Neuronal stem cell (in vitro differentiated cells): ENCODE data around the gene PAPPA.

Experiments
- DNase-seq: peaks from one replicate; pipeline ENCODE4 v3.0.0-alpha.2; 2013; ENCODE audit warnings: low spot score
- H2AFZ ChIP-seq: one replicate; pipeline ENCODE4 v1.6.1; 2013; ENCODE audit warnings: mild to moderate bottlenecking, low read length, inconsistent platforms
- H2AK5ac ChIP-seq: 2 replicates; pipeline ENCODE4 v1.6.1; 2013; ENCODE audit warnings: low read depth, mild to moderate bottlenecking, inconsistent platforms, low read length, moderate library complexity, mixed read lengths
- H2BK120ac ChIP-seq: 2 replicates; pipeline ENCODE4 v1.6.1; 2013; ENCODE audit warnings: low read depth, mild to moderate bottlenecking, inconsistent platforms, low read length, moderate library complexity, mixed read lengths
- H2BK12ac ChIP-seq: one replicate; pipeline ENCODE4 v1.6.1; 2013; ENCODE audit warnings: low read length, inconsistent platforms
- H2BK15ac ChIP-seq: 2 replicates; pipeline ENCODE4 v1.6.1; 2013; ENCODE audit warnings: mild to moderate bottlenecking, low read length, inconsistent platforms, mixed read lengths
- H2BK5ac ChIP-seq: one replicate; pipeline ENCODE4 v1.6.1; 2013; ENCODE audit warnings: inconsistent platforms, mild to moderate bottlenecking, low read length, moderate library complexity
- H3K14ac ChIP-seq: one replicate; pipeline ENCODE4 v1.6.1; 2013; ENCODE audit warnings: low read length, inconsistent platforms
- H3K18ac ChIP-seq: 2 replicates; pipeline ENCODE4 v1.6.1; 2013; ENCODE audit warnings: low read length, inconsistent platforms
- H3K23ac ChIP-seq: 2 replicates; pipeline ENCODE4 v1.6.1; 2013; ENCODE audit warnings: low read depth, mild to moderate bottlenecking, mixed read lengths, low read length, inconsistent platforms; ENCODE audit not compliant: poor library complexity
- H3K27ac ChIP-seq: replicated peaks from 3 replicates; pipeline ENCODE4 v1.5.1; 2013; ENCODE audit warnings: low read length, inconsistent platforms
- H3K27me3 ChIP-seq, 3 experiments: 2 replicates each; pipeline ENCODE4 v1.6.1; 2013; ENCODE audit warnings: low read length in 3 of 3, mild to moderate bottlenecking in 2 of 3, inconsistent platforms in 1 of 3, low read depth in 1 of 3, mixed read lengths in 1 of 3, moderate library complexity in 1 of 3; ENCODE audit not compliant: control insufficient read depth in 3 of 3, insufficient read depth in 3 of 3
- H3K36me3 ChIP-seq, 2 donors: replicated peaks in 1 of 2; 2 replicates each; pipeline ENCODE4 v1.6.1; 2013; ENCODE audit warnings: low read length in 2 of 2; ENCODE audit not compliant: control insufficient read depth in 2 of 2, insufficient read depth in 2 of 2
- H3K4ac ChIP-seq: 2 replicates; pipeline ENCODE4 v1.6.1; 2013; ENCODE audit warnings: inconsistent platforms, mild to moderate bottlenecking, low read length, moderate library complexity
- H3K4me1 ChIP-seq, 2 donors: 1 replicate in 1 of 2; 2 replicates in 1 of 2; pipeline ENCODE4 v1.6.1; 2013; ENCODE audit warnings: low read length in 2 of 2, low read depth in 1 of 2; ENCODE audit not compliant: control insufficient read depth in 2 of 2, insufficient read depth in 1 of 2
- H3K4me2 ChIP-seq: one replicate; pipeline ENCODE4 v1.6.1; 2013; ENCODE audit warnings: mild to moderate bottlenecking, low read length, inconsistent platforms; ENCODE audit not compliant: insufficient read depth, poor library complexity, severe bottlenecking
- H3K4me3 ChIP-seq, 2 donors: 2 replicates each; pipeline ENCODE4 v1.5.1; 2013; ENCODE audit warnings: low read length in 2 of 2, mild to moderate bottlenecking in 2 of 2, inconsistent platforms in 1 of 2, moderate library complexity in 1 of 2
- H3K79me1 ChIP-seq: one replicate; pipeline ENCODE4 v1.6.1; 2013; ENCODE audit warnings: low read depth, mild to moderate bottlenecking, inconsistent platforms, low read length, moderate library complexity
- H3K9ac ChIP-seq: one replicate; pipeline ENCODE4 v1.6.1; 2013; ENCODE audit warnings: mild to moderate bottlenecking, low read depth, low read length, inconsistent platforms; ENCODE audit not compliant: poor library complexity
- H3K9me3 ChIP-seq, 2 donors: replicated peaks in 1 of 2; 2 replicates each; pipeline versions ENCODE3 to v1.6.1; 2013; ENCODE audit warnings: low read length in 2 of 2, mild to moderate bottlenecking in 2 of 2, inconsistent platforms in 1 of 2, low read depth in 1 of 2, mixed read lengths in 1 of 2, moderate library complexity in 1 of 2; ENCODE audit not compliant: control insufficient read depth in 2 of 2, insufficient read depth in 1 of 2
- H4K8ac ChIP-seq: one replicate; pipeline ENCODE4 v1.6.1; 2013; ENCODE audit warnings: low read depth, mild to moderate bottlenecking, inconsistent platforms, low read length, moderate library complexity
- H4K91ac ChIP-seq: one replicate; pipeline ENCODE4 v1.6.1; 2013; ENCODE audit warnings: low read length, low read depth, mild to moderate bottlenecking, inconsistent platforms; ENCODE audit not compliant: poor library complexity
- WGBS, 2 donors: extraction: QIAGEN DNeasy Blood & Tissue Kit; methylation state at CpG; one replicate each; pipeline ENCODE4 v1.1.7; 2013; ENCODE audit warnings: missing lambda C conversion rate in 2 of 2, mixed read lengths in 1 of 2; ENCODE audit not compliant: insufficient read length in 2 of 2, insufficient replicate concordance in 1 of 2; ENCODE audit errors: extremely low coverage in 2 of 2; 5-methylcytosine and 5-hydroxymethylcytosine counted together

PAPPA gene

DNA sequence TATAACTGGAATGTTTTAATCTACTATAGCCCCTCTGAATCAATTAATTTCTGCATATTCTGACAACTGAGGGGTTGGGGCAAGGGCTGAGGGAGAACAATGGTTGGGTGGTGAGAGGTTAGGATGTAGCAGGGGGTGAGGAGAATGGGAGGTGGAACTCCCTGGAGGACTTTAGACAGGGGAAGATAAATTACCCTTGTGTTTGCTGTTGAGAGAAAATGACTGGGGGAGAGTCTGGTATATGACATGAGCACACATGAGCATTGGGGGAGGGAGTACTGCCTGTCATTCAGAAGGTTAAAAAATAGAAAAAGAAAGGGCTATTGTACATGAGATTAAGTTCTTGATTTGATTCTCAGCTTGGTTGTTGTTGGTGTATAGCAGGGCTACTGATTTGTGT lies 37.2 kb upstream of the PAPPA start:
- Histone ChIP-seq H3K4me2 (no peak overlapping the region), H4K91ac (no peak overlapping the region), H2BK5ac (no peak overlapping the region), H2BK15ac (no peak overlapping the region), H3K27me3 (no peaks in the 10 kb centered on the region), H3K23ac (no peak overlapping the region), H3K4me1 (peaks cover 0 to 5% of the 10 kb centered on the region in 2 donors), H2AFZ (no peak overlapping the region), H2BK12ac (no peak overlapping the region), H3K27ac (no peak overlapping the region), H2BK120ac (no peak overlapping the region), H3K14ac (no peak overlapping the region), H3K9ac (no peak overlapping the region), H3K36me3 (no peaks in the 10 kb centered on the region), H3K18ac (no peak overlapping the region), H4K8ac (no peak overlapping the region), H3K4me3 (no peak overlapping the region), H2AK5ac (no peak overlapping the region), H3K9me3 (no peaks in the 10 kb centered on the region), H3K4ac (no peak overlapping the region), H3K79me1 (no peaks in the 10 kb centered on the region)
- no peak for DNase-seq

DNA sequence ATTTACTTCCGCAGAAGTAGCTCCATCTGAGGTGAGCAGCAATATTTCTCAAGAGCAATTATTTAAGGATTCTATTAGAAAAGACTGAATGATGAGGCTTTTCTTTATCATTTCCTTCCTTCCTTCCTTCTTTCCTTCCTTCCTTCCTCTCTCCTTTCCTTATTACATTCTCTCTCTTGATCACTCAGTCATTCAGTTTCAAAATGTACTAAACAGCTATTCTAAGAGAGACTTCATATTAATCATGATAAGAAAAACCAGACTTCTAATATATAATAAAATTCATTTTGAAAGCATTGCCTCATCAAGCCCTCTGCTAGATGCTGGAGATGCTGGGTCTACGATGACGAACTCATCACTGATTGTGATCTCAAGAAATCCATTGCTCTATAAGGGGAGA lies 30.4 kb upstream of the PAPPA start:
- Histone ChIP-seq H3K4ac (no peak overlapping the region), H2AFZ (no peak overlapping the region), H3K4me1 (no peaks in the 10 kb centered on the region), H3K4me3 (no peak overlapping the region), H3K23ac (no peak overlapping the region), H3K36me3 (no peaks in the 10 kb centered on the region), H4K8ac (no peak overlapping the region), H2BK15ac (no peak overlapping the region), H3K27ac (no peak overlapping the region), H3K18ac (no peak overlapping the region), H4K91ac (no peak overlapping the region), H3K27me3 (no peaks in the 10 kb centered on the region), H3K9ac (no peak overlapping the region), H2BK5ac (no peak overlapping the region), H3K4me2 (no peak overlapping the region), H3K14ac (no peak overlapping the region), H3K9me3 (no peaks in the 10 kb centered on the region), H3K79me1 (no peaks in the 10 kb centered on the region), H2BK120ac (no peak overlapping the region), H2AK5ac (no peak overlapping the region), H2BK12ac (no peak overlapping the region)
- no peak for DNase-seq
- no CpG with 5 or more reads among the region's 3 CpGs for WGBS, 2 donors

DNA sequence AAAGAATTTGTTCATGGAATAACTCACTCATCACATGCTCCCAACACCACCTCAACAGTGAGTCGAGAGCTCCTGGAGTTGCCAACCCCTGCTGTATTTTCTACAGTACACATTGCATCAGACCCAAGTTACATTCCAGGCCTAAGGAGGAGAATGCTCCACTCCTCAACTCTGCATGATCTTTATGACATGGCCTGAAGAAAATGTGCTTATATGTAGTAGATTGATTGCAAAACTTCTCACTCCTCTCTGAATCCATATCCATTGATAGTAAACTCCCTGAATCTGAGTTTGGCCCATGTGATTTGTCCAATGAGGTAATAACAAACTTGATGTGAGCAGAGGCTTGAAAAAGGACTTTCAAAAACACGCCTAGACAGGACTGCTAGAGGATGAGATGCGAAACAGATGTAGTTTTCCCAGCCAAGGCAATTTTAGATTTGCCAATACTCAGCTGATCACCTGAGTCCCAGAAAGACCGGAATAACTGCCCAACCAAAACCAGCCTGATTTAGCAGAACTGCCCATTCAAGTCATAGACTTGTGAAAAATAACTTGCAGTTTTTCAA lies 29.0 kb upstream of the PAPPA start:
- H3K9me3 ChIP-seq: no peaks in the 10 kb centered on the region
- no CpG with 5 or more reads among the region's 4 CpGs for WGBS, 2 donors
- no peak overlapping the region for H2AK5ac ChIP-seq
- no peaks in the 10 kb centered on the region for H3K36me3 ChIP-seq
- no peak overlapping the region for H3K23ac ChIP-seq
- H3K14ac ChIP-seq: no peak overlapping the region
- H2BK5ac ChIP-seq: no peak overlapping the region
- H4K8ac ChIP-seq: no peak overlapping the region
- H2BK120ac ChIP-seq: no peak overlapping the region
- no peak overlapping the region for H3K9ac ChIP-seq
- H2BK15ac ChIP-seq: no peak overlapping the region
- DNase-seq: no peak
- H3K4me2 ChIP-seq: no peak overlapping the region
- no peaks in the 10 kb centered on the region for H3K4me1 ChIP-seq
- H3K18ac ChIP-seq: no peak overlapping the region
- H3K27ac ChIP-seq: no peak overlapping the region
- H3K79me1 ChIP-seq: no peaks in the 10 kb centered on the region
- H3K4ac ChIP-seq: no peak overlapping the region
- H3K4me3 ChIP-seq: no peak overlapping the region
- no peaks in the 10 kb centered on the region for H3K27me3 ChIP-seq
- no peak overlapping the region for H4K91ac ChIP-seq
- H2BK12ac ChIP-seq: no peak overlapping the region
- H2AFZ ChIP-seq: no peak overlapping the region

DNA sequence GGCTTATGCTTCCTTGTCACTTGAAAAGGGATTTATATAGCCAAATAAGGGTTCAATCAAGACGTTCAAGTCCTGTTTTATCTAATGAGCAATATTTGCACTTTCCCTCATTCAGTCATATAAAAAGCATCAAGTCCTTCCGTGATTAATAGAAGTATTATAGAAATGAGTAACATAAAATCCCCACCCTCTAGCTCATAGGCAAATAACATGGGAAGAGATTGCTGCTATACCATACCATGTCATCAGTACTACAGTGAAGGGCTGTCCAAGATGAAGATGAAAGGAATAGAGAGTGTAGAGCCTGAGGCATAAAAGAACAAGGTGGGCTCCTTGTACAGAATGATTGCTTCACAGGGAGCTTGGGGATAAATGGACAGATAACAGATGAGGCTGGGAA lies 20.4 kb upstream of the PAPPA start:
- Histone ChIP-seq H3K4me3 (no peak overlapping the region), H3K36me3 (no peaks in the 10 kb centered on the region), H3K4ac (no peak overlapping the region), H2BK12ac (no peak overlapping the region), H4K91ac (no peak overlapping the region), H2BK120ac (no peak overlapping the region), H2BK5ac (no peak overlapping the region), H2AK5ac (no peak overlapping the region), H4K8ac (no peak overlapping the region), H3K9me3 (peaks cover 0 to 6% of the 10 kb centered on the region in 2 donors), H3K27me3 (peaks cover 0 to under 1% (median 0%) of the 10 kb centered on the region in 3 experiments), H3K4me1 (no peaks in the 10 kb centered on the region), H3K14ac (no peak overlapping the region), H3K27ac (no peak overlapping the region), H3K18ac (no peak overlapping the region), H3K9ac (no peak overlapping the region), H2AFZ (no peak overlapping the region), H3K23ac (no peak overlapping the region), H2BK15ac (no peak overlapping the region), H3K79me1 (no peaks in the 10 kb centered on the region), H3K4me2 (no peak overlapping the region)
- no peak for DNase-seq
- WGBS, 2 donors: no CpG with 5 or more reads among the region's 2 CpGs
